Measurements from ENCODE around the gene PPWD1.

The PPWD1 gene

GRCh38 chr5:65546141-65546540 is 17.0 kb upstream of the PPWD1 start:
- H3K4me3 ChIP-seq (ENCODE audit: low read length), result no peak overlapping the region
- DNase-seq (ENCODE audit: low read depth), result no peak
- TF ChIP-seq, protein P1, sequence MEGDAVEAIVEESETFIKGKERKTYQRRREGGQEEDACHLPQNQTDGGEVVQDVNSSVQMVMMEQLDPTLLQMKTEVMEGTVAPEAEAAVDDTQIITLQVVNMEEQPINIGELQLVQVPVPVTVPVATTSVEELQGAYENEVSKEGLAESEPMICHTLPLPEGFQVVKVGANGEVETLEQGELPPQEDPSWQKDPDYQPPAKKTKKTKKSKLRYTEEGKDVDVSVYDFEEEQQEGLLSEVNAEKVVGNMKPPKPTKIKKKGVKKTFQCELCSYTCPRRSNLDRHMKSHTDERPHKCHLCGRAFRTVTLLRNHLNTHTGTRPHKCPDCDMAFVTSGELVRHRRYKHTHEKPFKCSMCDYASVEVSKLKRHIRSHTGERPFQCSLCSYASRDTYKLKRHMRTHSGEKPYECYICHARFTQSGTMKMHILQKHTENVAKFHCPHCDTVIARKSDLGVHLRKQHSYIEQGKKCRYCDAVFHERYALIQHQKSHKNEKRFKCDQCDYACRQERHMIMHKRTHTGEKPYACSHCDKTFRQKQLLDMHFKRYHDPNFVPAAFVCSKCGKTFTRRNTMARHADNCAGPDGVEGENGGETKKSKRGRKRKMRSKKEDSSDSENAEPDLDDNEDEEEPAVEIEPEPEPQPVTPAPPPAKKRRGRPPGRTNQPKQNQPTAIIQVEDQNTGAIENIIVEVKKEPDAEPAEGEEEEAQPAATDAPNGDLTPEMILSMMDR (IDR thresholded peaks at IDR 0.05; ENCODE audit: insufficient read depth, low read depth, low read length, missing control alignments), result no peak

DNA sequence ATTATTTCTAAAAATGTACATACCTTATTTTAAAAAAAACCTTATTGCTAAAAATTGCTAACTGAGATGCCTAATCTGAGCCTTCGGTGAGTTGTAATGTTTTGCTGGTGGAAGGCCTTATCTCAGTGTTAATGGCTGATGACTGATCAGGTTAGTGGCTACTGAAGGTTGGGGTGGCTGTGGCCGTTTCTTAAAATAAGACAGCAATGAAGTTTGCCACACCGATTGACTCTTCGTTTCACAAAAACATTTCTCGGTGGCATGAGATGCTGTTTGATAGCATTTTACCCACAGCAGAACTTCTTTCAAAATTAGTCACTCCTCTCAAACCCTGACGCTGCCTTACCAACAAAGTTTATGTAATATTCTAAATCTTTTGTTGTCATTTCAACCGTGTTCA is 14.8 kb upstream of the PPWD1 start:
- TF ChIP-seq, protein P1 (IDR thresholded peaks at IDR 0.05; ENCODE audit: insufficient read depth, low read depth, low read length, missing control alignments), result no peak

DNA sequence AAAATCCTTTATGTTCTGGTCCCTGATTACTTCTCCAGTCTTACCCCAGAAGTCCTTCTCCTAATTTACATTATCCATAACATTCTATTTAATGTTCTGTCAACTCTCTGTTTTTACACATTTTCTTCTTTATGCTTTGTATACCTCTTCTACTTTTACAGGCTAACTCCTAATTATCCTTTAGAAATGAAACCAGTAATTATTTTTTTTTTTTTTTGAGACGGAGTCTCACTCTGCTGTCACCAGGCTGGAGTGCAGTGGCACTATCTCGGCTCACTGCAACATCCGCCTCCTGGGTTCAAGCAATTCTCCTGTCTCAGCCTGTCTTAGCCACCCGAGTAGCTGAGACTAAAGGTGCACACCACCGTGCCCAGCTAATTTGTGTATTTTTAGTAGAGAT is 9.2 kb upstream of the PPWD1 start:
- no peak for DNase-seq (ENCODE audit: low read depth)
- TF ChIP-seq, protein P1 (IDR thresholded peaks at IDR 0.05; ENCODE audit: insufficient read depth, low read depth, low read length, missing control alignments), result no peak
- H3K4me3 ChIP-seq (ENCODE audit: low read length), result no peak overlapping the region

More for the DNA sequence above, 14.8 kb upstream of the PPWD1 start:
- H3K4me3 ChIP-seq (ENCODE audit: low read length), result no peak overlapping the region
- no peak for DNase-seq (ENCODE audit: low read depth)

DNA sequence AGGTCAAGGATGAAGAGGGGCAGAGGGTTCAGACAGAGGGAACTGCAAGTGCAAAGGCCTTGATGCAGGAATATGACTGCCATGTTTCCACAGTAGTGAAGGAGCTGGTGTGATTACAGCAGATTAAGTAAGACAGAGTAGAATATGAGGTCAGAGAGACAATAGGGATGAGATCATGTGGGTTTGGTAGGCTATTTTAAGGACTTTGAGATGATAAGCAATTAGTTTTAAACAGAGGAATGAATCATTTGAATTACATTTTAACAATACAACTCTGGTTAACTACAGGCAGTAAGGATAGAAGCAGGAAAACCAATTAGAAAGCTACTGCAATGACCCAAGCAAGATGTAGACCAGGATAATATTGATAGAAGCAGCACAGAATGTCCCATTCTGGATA is 7.8 kb upstream of the PPWD1 start:
- TF ChIP-seq, protein P1 (IDR thresholded peaks at IDR 0.05; ENCODE audit: insufficient read depth, low read depth, low read length, missing control alignments), result no peak
- H3K4me3 ChIP-seq (ENCODE audit: low read length), result no peak overlapping the region
- DNase-seq (ENCODE audit: low read depth), result no peak

DNA sequence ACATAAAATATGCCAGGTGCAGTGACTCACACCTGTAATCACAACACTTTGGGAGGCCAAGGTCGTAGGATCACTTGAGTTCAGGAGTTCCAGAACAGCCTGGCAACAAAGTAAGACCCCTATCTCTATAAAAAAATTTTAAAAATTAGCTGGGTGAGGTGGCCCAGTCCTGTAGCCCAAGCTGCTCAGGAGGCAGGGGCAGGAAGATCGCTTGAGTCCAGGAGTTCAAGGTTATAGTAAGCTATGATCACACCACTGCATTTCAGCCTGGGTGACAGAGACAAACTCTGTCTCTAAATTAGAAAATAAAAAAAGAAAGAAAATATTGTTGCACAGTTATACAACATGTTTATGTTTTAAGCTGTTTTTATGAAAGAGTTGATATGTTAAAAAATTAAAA is 6.9 kb upstream of the PPWD1 start:
- H3K4me3 ChIP-seq (ENCODE audit: low read length), result no peak overlapping the region
- TF ChIP-seq, protein P1 (IDR thresholded peaks at IDR 0.05; ENCODE audit: insufficient read depth, low read depth, low read length, missing control alignments), result no peak
- no peak for DNase-seq (ENCODE audit: low read depth)

DNA sequence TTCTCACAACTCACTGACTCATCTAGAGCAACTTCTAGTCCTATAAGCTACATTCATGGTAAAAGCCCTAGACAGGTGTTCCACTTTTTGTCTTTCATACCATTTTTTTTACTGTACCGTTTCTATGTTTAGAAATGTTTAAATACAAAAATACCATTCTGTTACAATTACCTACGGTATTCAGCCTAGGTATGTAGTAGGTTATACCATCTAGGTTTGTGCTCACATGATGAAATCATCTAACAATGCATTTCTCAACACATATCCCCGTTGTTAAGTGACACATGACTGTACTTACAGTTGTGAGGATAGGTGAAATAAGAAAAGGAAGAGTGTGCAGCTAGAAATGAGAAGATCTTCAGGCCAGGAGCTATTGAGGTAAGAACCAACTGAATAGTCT is 6.4 kb upstream of the PPWD1 start:
- no peak overlapping the region for H3K4me3 ChIP-seq (ENCODE audit: low read length)
- no peak for DNase-seq (ENCODE audit: low read depth)
- TF ChIP-seq, protein P1 (IDR thresholded peaks at IDR 0.05; ENCODE audit: insufficient read depth, low read depth, low read length, missing control alignments), result no peak

GRCh38 chr5:65563777-65564176 is 681 bp downstream of the PPWD1 start:
- TF ChIP-seq, protein P1 (IDR thresholded peaks at IDR 0.05; ENCODE audit: insufficient read depth, low read depth, low read length, missing control alignments), result no peak

More at GRCh38 chr5:65563777-65564176, 681 bp downstream of the PPWD1 start:
- peak overlapping the region; percentile 99 for H3K4me3 ChIP-seq (ENCODE audit: low read length)
- DNase-seq (ENCODE audit: low read depth), result peak; percentile 0

Measured in epithelial cell of esophagus (primary cell).